ENCODE results near the gene TMIGD3. TPM values are rescaled to one million over a fixed set of nuclear protein-coding genes. Genes with fewer than 3 reads are reported as not detected.
"Not testable (repeated sequence)": the region's sequence is repeated elsewhere in the genome, so short reads cannot be mapped to it uniquely, and the experiment has no call there.

Gene TMIGD3
- not detected in 2 replicates for total RNA-seq
- long read RNA-seq, partial matches to known transcripts = 0 of 1 reads
- long read RNA-seq, other reads (novel, unspliced or antisense) = 1 of 1 reads

- Mint-ChIP-seq H3K27ac (ENCODE audit: unreplicated experiment) (no peak within 1 kb of the TSS), H3K9me3 (no peaks in the 10 kb centered on the region), H3K27me3 (ENCODE audit: low read depth) (peaks cover 4% of the 10 kb centered on the region), H3K36me3 (ENCODE audit: low read depth) (no peaks in the 10 kb centered on the region), H3K4me1 (peaks cover 11% of the 10 kb centered on the region), H3K4me3 (no peak within 1 kb of the TSS)
- no peak for DNase-seq (ENCODE audit: low read depth, low spot score)
- TF ChIP-seq CTCF (conservative IDR thresholded peaks at IDR 0.05) = no peak
Observed at GRCh38 chr1:111503585-111504060, at the start of gene TMIGD3, which contains the start of gene ADORA3. TSS of gene TMIGD3 (minus strand) at chr1:111503633. CDS start at chr1:111503354, 279 bp downstream. TSS of gene ADORA3 (minus strand) at chr1:111503633. CDS start at chr1:111503354, 279 bp downstream.

- no peak for TF ChIP-seq CTCF (conservative IDR thresholded peaks at IDR 0.05)
- H3K9me3 Mint-ChIP-seq = no peaks in the 10 kb centered on the region
- peaks cover 7% of the 10 kb centered on the region for H3K27me3 Mint-ChIP-seq (ENCODE audit: low read depth)
- no peaks in the 10 kb centered on the region for H3K4me1 Mint-ChIP-seq
- no peak overlapping the region for H3K4me3 Mint-ChIP-seq
- H3K27ac Mint-ChIP-seq (ENCODE audit: unreplicated experiment) = no peak overlapping the region
- DNase-seq (ENCODE audit: low read depth, low spot score) = no peak
- H3K36me3 Mint-ChIP-seq (ENCODE audit: low read depth) = no peaks in the 10 kb centered on the region
Observed at GRCh38 chr1:111553196-111553595, 49.8 kb upstream of the TMIGD3 start.

- H3K4me1 Mint-ChIP-seq = no peaks in the 10 kb centered on the region
- TF ChIP-seq CTCF (conservative IDR thresholded peaks at IDR 0.05) = no peak
- peaks cover 11% of the 10 kb centered on the region for H3K27me3 Mint-ChIP-seq (ENCODE audit: low read depth)
- H3K9me3 Mint-ChIP-seq = no peaks in the 10 kb centered on the region
- no peak for DNase-seq (ENCODE audit: low read depth, low spot score)
- H3K27ac Mint-ChIP-seq (ENCODE audit: unreplicated experiment) = no peak overlapping the region
- H3K36me3 Mint-ChIP-seq (ENCODE audit: low read depth) = no peaks in the 10 kb centered on the region
- H3K4me3 Mint-ChIP-seq = no peak overlapping the region
Observed at GRCh38 chr1:111552587-111552986, 49.2 kb upstream of the TMIGD3 start.

- H3K4me1 Mint-ChIP-seq = no peaks in the 10 kb centered on the region
- H3K27ac Mint-ChIP-seq (ENCODE audit: unreplicated experiment) = no peak overlapping the region
- H3K27me3 Mint-ChIP-seq (ENCODE audit: low read depth) = peaks cover 11% of the 10 kb centered on the region
- no peak for DNase-seq (ENCODE audit: low read depth, low spot score)
- no peak overlapping the region for H3K4me3 Mint-ChIP-seq
- no peaks in the 10 kb centered on the region for H3K9me3 Mint-ChIP-seq
- no peak for TF ChIP-seq CTCF (conservative IDR thresholded peaks at IDR 0.05)
- H3K36me3 Mint-ChIP-seq (ENCODE audit: low read depth) = no peaks in the 10 kb centered on the region
Observed at GRCh38 chr1:111551623-111552411, 48.4 kb upstream of the TMIGD3 start.

GRCh38 chr1:111547786-111548185, 44.4 kb upstream of the TMIGD3 start:
- H3K27me3 Mint-ChIP-seq (ENCODE audit: low read depth) = peaks cover 20% of the 10 kb centered on the region
- not testable (repeated sequence) for H3K4me1 Mint-ChIP-seq; H3K36me3 Mint-ChIP-seq (ENCODE audit: low read depth); H3K4me3 Mint-ChIP-seq; H3K27ac Mint-ChIP-seq (ENCODE audit: unreplicated experiment); DNase-seq (ENCODE audit: low read depth, low spot score); H3K9me3 Mint-ChIP-seq

GRCh38 chr1:111542187-111542586, 38.8 kb upstream of the TMIGD3 start:
- H3K27me3 Mint-ChIP-seq (ENCODE audit: low read depth) = peaks cover 26% of the 10 kb centered on the region
- peaks cover 5% of the 10 kb centered on the region for H3K4me1 Mint-ChIP-seq
- DNase-seq (ENCODE audit: low read depth, low spot score) = no peak
- no peaks in the 10 kb centered on the region for H3K36me3 Mint-ChIP-seq (ENCODE audit: low read depth)
- H3K4me3 Mint-ChIP-seq = no peak overlapping the region
- no peak for TF ChIP-seq CTCF (conservative IDR thresholded peaks at IDR 0.05)
- H3K27ac Mint-ChIP-seq (ENCODE audit: unreplicated experiment) = no peak overlapping the region
- peaks cover 4% of the 10 kb centered on the region for H3K9me3 Mint-ChIP-seq
